BLaER1 (cell line): ENCODE measurements around the gene HOXB6.

Experiments
- H3K27ac ChIP-seq: shearing (Covaris generic); formaldehyde crosslinking; 2 replicates; pipeline ENCODE4 v1.8.1; 2022
- H3K27me3 ChIP-seq: shearing (Covaris generic); formaldehyde crosslinking; 2 replicates; pipeline ENCODE4 v1.8.1; 2022
- H3K36me3 ChIP-seq: shearing (Covaris generic); formaldehyde crosslinking; 2 replicates; pipeline ENCODE4 v1.8.1; 2022
- H3K4me1 ChIP-seq: shearing (Covaris generic); formaldehyde crosslinking; 2 replicates; pipeline ENCODE4 v1.8.1; 2022
- H3K4me2 ChIP-seq: shearing (Covaris generic); formaldehyde crosslinking; 2 replicates; pipeline ENCODE4 v1.8.1; 2022
- H3K4me3 ChIP-seq: shearing (Covaris generic); formaldehyde crosslinking; 2 replicates; pipeline ENCODE4 v1.8.1; 2022
- H3K9ac ChIP-seq: shearing (Covaris generic); formaldehyde crosslinking; 2 replicates; pipeline ENCODE4 v1.8.1; 2022
- H3K9me3 ChIP-seq: shearing (Covaris generic); formaldehyde crosslinking; 2 replicates; pipeline ENCODE4 v1.8.1; 2022
- H4K20me1 ChIP-seq: shearing (Covaris generic); formaldehyde crosslinking; 2 replicates; pipeline ENCODE4 v1.8.1; 2022
- Cebpa-rat ChIP-seq: shearing (Covaris generic); IDR thresholded peaks from 2 replicates; pipeline ENCODE4 v1.8.1; 2022

Gene HOXB6

GRCh38 chr17:48559840-48560817, 44.7 kb downstream of the HOXB6 start:
- Histone ChIP-seq H3K4me2 (no peak overlapping the region), H3K4me1 (no peaks in the 10 kb centered on the region), H3K9ac (no peak overlapping the region), H3K9me3 (no peaks in the 10 kb centered on the region), H3K4me3 (no peak overlapping the region), H3K36me3 (no peaks in the 10 kb centered on the region), H4K20me1 (peaks cover 71% of the 10 kb centered on the region; the same call in 1 of the 2 replicates), H3K27me3 (peaks cover 99% of the 10 kb centered on the region), H3K27ac (no peak overlapping the region)
- TF ChIP-seq Cebpa-rat, result no peak

- Histone ChIP-seq H3K27ac (no peak overlapping the region), H3K4me1 (no peaks in the 10 kb centered on the region), H3K9ac (no peak overlapping the region), H3K36me3 (no peaks in the 10 kb centered on the region), H3K27me3 (peaks cover 99% of the 10 kb centered on the region), H3K4me3 (no peak overlapping the region), H4K20me1 (peaks cover 70% of the 10 kb centered on the region), H3K9me3 (no peaks in the 10 kb centered on the region), H3K4me2 (no peak overlapping the region)
- TF ChIP-seq Cebpa-rat, result no peak
Measured at GRCh38 chr17:48559122-48559839, 45.5 kb downstream of the HOXB6 start.

GRCh38 chr17:48558831-48559121, 46.0 kb downstream of the HOXB6 start:
- peaks cover 75% of the 10 kb centered on the region for H4K20me1 ChIP-seq
- H3K4me3 ChIP-seq, result no peak overlapping the region
- TF ChIP-seq Cebpa-rat, result no peak
- H3K27me3 ChIP-seq, result peaks cover 99% of the 10 kb centered on the region
- H3K36me3 ChIP-seq, result no peaks in the 10 kb centered on the region
- H3K27ac ChIP-seq, result no peak overlapping the region
- no peaks in the 10 kb centered on the region for H3K9me3 ChIP-seq
- H3K9ac ChIP-seq, result no peak overlapping the region
- H3K4me2 ChIP-seq, result no peak overlapping the region
- no peaks in the 10 kb centered on the region for H3K4me1 ChIP-seq

DNA sequence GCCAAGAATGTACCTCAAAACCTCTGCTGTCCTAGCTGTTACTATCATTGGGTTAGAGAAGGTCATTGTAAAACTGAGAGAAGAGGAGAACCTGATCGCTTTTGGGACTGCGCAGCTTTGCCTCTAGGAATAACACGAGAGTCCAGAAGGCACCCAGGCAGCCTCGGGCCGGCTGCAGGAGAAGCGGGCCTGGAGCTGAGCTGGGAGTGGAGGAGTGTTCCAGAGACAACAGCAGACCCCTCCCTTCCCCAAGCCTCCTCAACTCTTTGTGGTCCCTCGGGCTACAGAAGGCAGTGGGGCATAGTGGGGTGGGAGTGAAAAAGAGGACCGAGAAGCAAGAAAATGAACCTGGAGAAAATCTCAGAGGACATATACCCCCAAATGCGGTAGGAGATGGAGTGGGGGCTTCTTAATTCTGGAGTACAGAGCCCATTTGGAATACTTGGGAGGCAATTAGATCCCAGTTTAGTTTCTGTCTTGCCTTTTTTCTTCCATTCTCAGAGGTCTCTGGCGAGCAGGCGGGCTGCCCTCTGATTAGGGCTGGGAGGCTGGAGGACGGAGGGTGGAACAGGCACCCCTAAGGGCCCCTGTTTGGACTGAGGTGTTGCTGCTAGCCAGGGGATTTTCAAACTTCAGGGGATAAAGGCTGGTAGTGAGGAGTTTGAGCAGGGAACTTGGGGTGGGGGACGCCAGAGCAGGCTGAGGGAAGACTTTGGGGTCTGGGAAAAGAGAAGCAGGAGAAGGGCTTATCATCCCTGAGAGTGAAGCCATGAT, 46.5 kb downstream of the HOXB6 start:
- H3K4me2 ChIP-seq, result no peak overlapping the region
- TF ChIP-seq Cebpa-rat, result no peak
- H3K36me3 ChIP-seq, result no peaks in the 10 kb centered on the region
- H3K27ac ChIP-seq, result no peak overlapping the region
- H4K20me1 ChIP-seq, result peaks cover 76% of the 10 kb centered on the region
- no peaks in the 10 kb centered on the region for H3K9me3 ChIP-seq
- peaks cover 99% of the 10 kb centered on the region for H3K27me3 ChIP-seq
- H3K9ac ChIP-seq, result no peak overlapping the region
- no peaks in the 10 kb centered on the region for H3K4me1 ChIP-seq
- no peak overlapping the region for H3K4me3 ChIP-seq

DNA sequence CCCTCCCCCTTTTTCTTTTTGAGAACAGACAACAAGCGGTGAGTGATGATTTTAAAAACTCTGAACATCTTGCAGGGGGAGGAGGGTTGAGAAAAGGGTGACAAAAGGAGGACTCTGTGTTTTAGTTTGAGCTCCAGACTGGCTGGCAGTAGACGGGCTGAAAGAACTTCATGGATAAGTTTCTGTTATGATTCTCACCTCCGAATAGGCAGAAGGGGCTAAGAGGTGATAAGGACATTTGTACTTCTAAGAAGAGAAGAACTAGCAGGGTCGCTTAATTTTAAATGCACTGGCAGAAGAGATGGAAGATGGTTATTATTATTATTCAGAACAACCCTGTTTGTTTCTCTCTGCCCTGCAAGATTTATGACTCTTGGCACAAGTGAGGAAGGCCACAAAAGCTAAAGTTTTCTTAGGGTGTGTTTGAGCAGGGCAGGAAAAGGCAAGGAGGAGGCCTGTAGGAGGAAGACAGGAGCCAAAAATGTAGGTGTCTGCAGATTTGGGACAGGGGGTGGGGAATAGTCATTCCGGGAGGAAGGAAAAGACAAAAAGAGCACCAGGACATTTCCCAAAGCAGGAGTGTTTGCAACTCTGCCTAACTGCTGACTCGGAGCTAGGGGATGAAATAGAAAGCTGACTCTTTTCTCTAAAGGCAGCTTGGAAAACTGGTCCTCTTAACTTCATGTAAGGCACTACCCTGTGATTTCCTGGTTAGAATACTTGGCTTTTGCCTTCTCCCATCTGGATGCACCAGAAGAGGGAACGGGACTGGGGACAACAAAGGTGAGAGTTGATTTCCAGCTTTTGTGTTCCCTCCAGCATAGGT, 48.0 kb downstream of the HOXB6 start:
- Histone ChIP-seq H3K9ac (no peak overlapping the region), H3K4me3 (no peak overlapping the region)

GRCh38 chr17:48556229-48556575, 48.6 kb downstream of the HOXB6 start:
- H3K9me3 ChIP-seq, result no peaks in the 10 kb centered on the region
- peaks cover 97% of the 10 kb centered on the region for H3K27me3 ChIP-seq

More for the DNA sequence above, 48.0 kb downstream of the HOXB6 start:
- Histone ChIP-seq H3K4me2 (no peak overlapping the region), H3K27ac (no peak overlapping the region), H3K27me3 (peaks cover 99% of the 10 kb centered on the region), H4K20me1 (peaks cover 80% of the 10 kb centered on the region), H3K36me3 (no peaks in the 10 kb centered on the region), H3K4me1 (no peaks in the 10 kb centered on the region), H3K9me3 (no peaks in the 10 kb centered on the region)
- TF ChIP-seq Cebpa-rat, result no peak

DNA sequence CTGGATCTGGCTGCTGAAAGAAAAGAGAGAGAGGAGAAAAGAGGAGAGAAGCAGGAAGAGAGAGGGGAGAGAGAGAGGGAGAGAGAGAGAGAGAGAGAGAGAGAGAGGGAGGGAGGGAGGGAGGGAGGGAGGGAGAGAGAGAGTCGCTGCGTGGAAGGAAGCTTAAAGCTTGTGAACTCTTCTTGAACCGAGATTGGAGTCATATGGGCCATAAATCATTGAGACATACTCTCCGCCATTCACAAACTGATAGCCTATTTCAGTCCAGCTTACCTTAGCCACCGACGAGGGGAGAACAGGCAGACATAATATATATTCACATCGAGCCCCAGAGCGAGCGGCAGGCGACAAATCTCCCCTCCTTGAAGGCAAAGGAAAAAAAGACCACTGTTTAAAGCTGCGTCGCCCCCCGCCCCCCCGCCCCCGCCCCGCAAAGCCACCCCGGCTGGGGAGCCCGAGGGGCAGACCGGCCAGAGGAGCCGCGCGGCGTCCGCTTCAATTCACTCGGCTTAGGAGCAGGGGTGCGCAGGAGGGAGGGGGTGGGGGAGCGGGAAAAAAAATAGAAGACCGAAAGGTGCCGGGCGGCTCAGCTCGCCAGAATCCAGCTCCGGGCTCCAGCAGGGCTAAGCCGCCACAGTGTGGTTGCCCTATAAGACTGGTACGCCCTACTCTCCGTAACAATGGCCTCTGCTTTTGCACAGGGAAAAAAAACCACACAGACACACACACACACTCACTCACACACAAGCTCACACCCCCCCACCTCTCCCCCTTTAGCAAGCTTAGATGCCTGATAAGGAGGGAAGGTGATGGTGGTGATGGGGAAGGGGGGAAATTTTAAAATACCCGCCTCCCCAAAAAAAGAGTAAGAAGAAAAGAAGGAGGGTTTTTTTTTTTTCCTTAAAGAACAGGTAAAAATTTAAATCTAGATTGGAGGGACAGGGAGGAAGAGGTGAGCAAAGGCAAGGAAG, 49.2 kb downstream of the HOXB6 start:
- no peak for TF ChIP-seq Cebpa-rat
- Histone ChIP-seq H3K9ac (no peak overlapping the region), H4K20me1 (peaks cover 82% of the 10 kb centered on the region), H3K4me1 (no peaks in the 10 kb centered on the region), H3K36me3 (no peaks in the 10 kb centered on the region), H3K27me3 (peaks cover 94% of the 10 kb centered on the region), H3K9me3 (no peaks in the 10 kb centered on the region), H3K27ac (no peak overlapping the region), H3K4me2 (no peak overlapping the region), H3K4me3 (no peak overlapping the region)

More at GRCh38 chr17:48556229-48556575, 48.6 kb downstream of the HOXB6 start:
- no peak overlapping the region for H3K4me3 ChIP-seq
- H3K9ac ChIP-seq, result no peak overlapping the region
- no peak overlapping the region for H3K4me2 ChIP-seq
- peaks cover 82% of the 10 kb centered on the region for H4K20me1 ChIP-seq
- H3K36me3 ChIP-seq, result no peaks in the 10 kb centered on the region
- TF ChIP-seq Cebpa-rat, result no peak
- no peak overlapping the region for H3K27ac ChIP-seq
- no peaks in the 10 kb centered on the region for H3K4me1 ChIP-seq
